Endothelial cell of umbilical vein (primary cell): Measurements from ENCODE around the gene LRRC28. TPM values are rescaled to one million over a fixed set of nuclear protein-coding genes. Genes with fewer than 3 reads are reported as not detected.

ENCODE experiments used
- BruUV-seq: library from RNA; stranded (reverse); fragments of 400-500 nt; replicated peaks from 2 replicates; lab custom pipeline; 2021; lab: Mats Ljungman, UMichigan
- CTCF ChIA-PET: fragments of 300-600, 350-600 bp; sonication (Branson Sonifier 250); formaldehyde crosslinking; loops from one replicate; lab custom pipeline; 2021; ENCODE audit warnings: antibody characterized with exemption, inconsistent platforms; lab: Charles Lee
- POLR2A ChIA-PET: fragments of 300-600, 350-600 bp; sonication (Branson Sonifier 250); formaldehyde crosslinking; loops from one replicate; lab custom pipeline; 2021; ENCODE audit warnings: antibody characterized with exemption, inconsistent platforms; lab: Charles Lee
- DNase-seq: peaks from one replicate; pipeline ENCODE4 v3.0.0-alpha.2; 2011; ENCODE audit warnings: low read depth, low spot score
- FAIRE-seq: peaks from 2 replicates; lab custom pipeline; 2011; peaks lifted over from hg19 to GRCh38; lab: Jason Lieb, UNC
- H2AFZ ChIP-seq: 2 replicates; pipeline ENCODE4 v1.6.0; 2012; ENCODE audit warnings: low read depth, low read length, control low read depth, inconsistent platforms
- H3K27ac ChIP-seq: 2 replicates; pipeline ENCODE4 v1.5.1; 2011; ENCODE audit warnings: low read depth, mild to moderate bottlenecking, control low read depth, low read length, moderate library complexity; ENCODE audit not compliant: insufficient read depth
- H3K27me3 ChIP-seq, 2 experiments: 2 replicates each; pipeline versions ENCODE4 v1.6.0 to v1.6.1; 2011; ENCODE audit warnings: low read length in 2 of 2, mixed read lengths in 1 of 2; ENCODE audit not compliant: control insufficient read depth in 2 of 2, insufficient read depth in 2 of 2
- H3K36me3 ChIP-seq, 2 experiments: 2 replicates in 1 of 2; 3 replicates in 1 of 2; pipeline ENCODE4 v1.5.1; 2011; ENCODE audit warnings: low read length in 2 of 2, mild to moderate bottlenecking in 1 of 2, moderate library complexity in 1 of 2; ENCODE audit not compliant: control insufficient read depth in 2 of 2, insufficient read depth in 2 of 2; ENCODE audit errors: extremely low read depth in 1 of 2
- H3K4me1 ChIP-seq: 3 replicates; pipeline ENCODE4 v1.5.1; 2011; ENCODE audit warnings: mild to moderate bottlenecking, low read length; ENCODE audit not compliant: control insufficient read depth, insufficient read depth; ENCODE audit errors: extremely low read depth
- H3K4me2 ChIP-seq: 2 replicates; pipeline ENCODE4 v1.6.1; 2011; ENCODE audit warnings: low read length, control low read depth, mixed read lengths; ENCODE audit not compliant: insufficient read depth
- H3K4me3 ChIP-seq, 3 experiments: fragments of 200-600 bp in 1 of 3; sonication (generic), shearing (Covaris generic) in 1 of 3; replicated peaks in 1 of 3; 2 replicates each; pipeline ENCODE4 v1.5.1; 2011 to 2016; ENCODE audit warnings: control low read depth in 3 of 3, low read length in 3 of 3, mild to moderate bottlenecking in 2 of 3, inconsistent platforms in 1 of 3, low read depth in 1 of 3, moderate library complexity in 1 of 3; ENCODE audit not compliant: insufficient read depth in 1 of 3
- H3K79me2 ChIP-seq: 2 replicates; pipeline ENCODE4 v1.6.0; 2012; ENCODE audit warnings: low read length, inconsistent platforms; ENCODE audit not compliant: control insufficient read depth, insufficient read depth
- H3K9ac ChIP-seq: replicated peaks from 2 replicates; pipeline ENCODE3; 2011; ENCODE audit warnings: low read length, control low read depth; ENCODE audit not compliant: insufficient read depth; ENCODE audit errors: extremely low read depth
- H3K9me1 ChIP-seq: replicated peaks from 3 replicates; pipeline ENCODE4 v1.6.0; 2011; ENCODE audit warnings: mild to moderate bottlenecking, low read length; ENCODE audit not compliant: control insufficient read depth, insufficient read depth; ENCODE audit errors: extremely low read depth
- H3K9me3 ChIP-seq: replicated peaks from 2 replicates; pipeline ENCODE4 v1.5.1; 2012; ENCODE audit warnings: low read length, inconsistent platforms; ENCODE audit not compliant: control insufficient read depth, insufficient read depth
- H4K20me1 ChIP-seq: replicated peaks from 2 replicates; pipeline ENCODE3; 2011; ENCODE audit warnings: mild to moderate bottlenecking, low read length; ENCODE audit not compliant: control insufficient read depth, insufficient read depth; ENCODE audit errors: extremely low read depth
- CTCF ChIP-seq, 2 donors: IDR thresholded peaks; 1 replicate in 1 of 2; 2 replicates in 1 of 2; pipeline ENCODE4 v1.5.1; 2011; ENCODE audit warnings: low read length in 2 of 2, mild to moderate bottlenecking in 2 of 2, moderate library complexity in 2 of 2, control low read depth in 1 of 2, inconsistent platforms in 1 of 2, low read depth in 1 of 2; ENCODE audit not compliant: insufficient read depth in 1 of 2; ENCODE audit errors: extremely low read depth in 1 of 2
- EZH2 ChIP-seq: IDR thresholded peaks from 2 replicates; pipeline ENCODE4 v1.6.1; 2012; ENCODE audit warnings: borderline replicate concordance, low read depth, mild to moderate bottlenecking, moderate library complexity, low read length, inconsistent platforms; ENCODE audit not compliant: severe bottlenecking
- FOS ChIP-seq: IDR thresholded peaks from 2 replicates; pipeline ENCODE4 v1.6.1; 2011; ENCODE audit warnings: mild to moderate bottlenecking, low read length, moderate library complexity, borderline replicate concordance; ENCODE audit not compliant: insufficient read depth
- GATA2 ChIP-seq: IDR thresholded peaks from 2 replicates; pipeline ENCODE4 v1.7.0; 2011; ENCODE audit warnings: low read depth, mild to moderate bottlenecking, moderate library complexity, mixed read lengths, low read length; ENCODE audit not compliant: insufficient read length, insufficient read depth
- JUN ChIP-seq: IDR thresholded peaks from 2 replicates; pipeline ENCODE4 v1.6.1; 2011; ENCODE audit warnings: borderline replicate concordance, low read depth; ENCODE audit not compliant: insufficient read length, insufficient read depth
- MAX ChIP-seq: IDR thresholded peaks from 2 replicates; pipeline ENCODE4 v1.6.1; 2011; ENCODE audit not compliant: insufficient read depth, insufficient read length
- MYC ChIP-seq: IDR thresholded peaks from one replicate; pipeline ENCODE4 v1.6.1; 2011; ENCODE audit warnings: mild to moderate bottlenecking, low read depth, low read length
- POLR2A ChIP-seq: IDR thresholded peaks from 2 replicates; pipeline ENCODE4 v1.6.1; 2012; ENCODE audit warnings: low read depth, mild to moderate bottlenecking, control low read depth, low read length
- POLR2AphosphoS5 ChIP-seq: IDR thresholded peaks from 2 replicates; pipeline ENCODE4 v1.6.1; 2012; ENCODE audit warnings: low read depth, mild to moderate bottlenecking, control low read depth, low read length, moderate library complexity; ENCODE audit not compliant: insufficient read depth
- dilution Hi-C: fragments of 300-500 bp; cut with MboI; formaldehyde crosslinking; loops from one replicate; pipeline ENCODE4 v1.15.0; 2019; ENCODE audit warnings: low sequenced_read_pairs; ENCODE audit not compliant: extremely low pct_ligation_motif_present
- intact Hi-C: fragments of 100-400 bp; cut with micrococcal nuclease; formaldehyde crosslinking; loops from one replicate; pipeline ENCODE4 v1.10.0; 2022
- polyA plus RNA-seq, 4 experiments: library from polyadenylated mRNA; depleted of rRNA in 3 of 4; stranded (reverse) in 3 of 4; unstranded in 1 of 4; fragments of >200 nt; gene quantifications; 2 replicates each; pipeline versions ENCODE4 v1.2.1 to v1.2.3, GENCODE V29; 2011 to 2012; ENCODE audit warnings: missing spikeins in 1 of 4
- total RNA-seq: library from RNA; stranded (reverse); gene quantifications from 2 replicates; pipeline ENCODE4 v1.2.3, GENCODE V29; 2021

Gene LRRC28
- total and polyA plus RNA-seq, 2 donors (not counting 3 experiments of a cell fraction or from before 2014, with no cell fraction given): 19.6 to 26.7 TPM

DNA sequence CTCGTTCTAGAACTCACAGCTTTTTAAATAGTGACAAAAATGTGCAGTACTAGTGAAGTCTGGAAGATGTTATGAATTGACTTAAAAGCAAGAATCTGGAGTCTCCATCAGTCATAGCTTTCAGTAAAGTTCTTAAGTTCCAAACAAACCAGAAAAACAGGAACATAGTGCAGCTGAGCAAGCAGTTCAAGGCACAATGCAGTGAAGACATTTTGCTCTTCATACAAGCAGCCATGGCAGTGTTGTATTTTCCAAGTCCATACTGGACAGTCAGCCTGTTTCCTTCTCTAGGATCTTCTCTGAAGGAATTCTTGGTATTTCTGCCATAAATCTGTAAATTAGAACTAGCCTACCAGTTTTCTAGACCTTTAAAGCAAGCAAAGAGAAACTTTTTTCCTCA, 90.5 kb downstream of the LRRC28 start:
- Histone ChIP-seq H3K9me3 (no peaks in the 10 kb centered on the region), H3K36me3 (no peaks in the 10 kb centered on the region), H3K4me2 (no peak overlapping the region), H3K79me2 (no peaks in the 10 kb centered on the region), H3K27me3 (no peaks in the 10 kb centered on the region), H3K9ac (no peak overlapping the region), H3K4me1 (peaks cover 14% of the 10 kb centered on the region), H3K9me1 (no peaks in the 10 kb centered on the region), H4K20me1 (no peaks in the 10 kb centered on the region), H2AFZ (no peak overlapping the region), H3K4me3 (no peak overlapping the region), H3K27ac (no peak overlapping the region)
- BruUV-seq: no TSS peak
- ChIA-PET POLR2A (no interaction called here), CTCF (interaction anchor here (6.6 kb wide), 1 partner anchor 362 kb away, joined by 103 read pairs; no protein-coding TSS in a partner anchor)
- intact Hi-C loops (loop anchor here (5.0 to 10.0 kb wide), 5 partner anchors 54 to 416 kb away; partner anchors contain the start of gene SYNM), dilution Hi-C loops (no loop called here)
- TF ChIP-seq MYC: no peak
- no peak for TF ChIP-seq POLR2AphosphoS5
- TF ChIP-seq EZH2: no peak
- TF ChIP-seq FOS: no peak
- TF ChIP-seq GATA2: no peak
- no peak for TF ChIP-seq POLR2A
- TF ChIP-seq JUN: no peak
- TF ChIP-seq MAX: no peak
- TF ChIP-seq CTCF (IDR thresholded peaks at IDR 0.05; ENCODE audit: extremely low read depth in 1 of 2, insufficient read depth in 1 of 2, low read depth in 1 of 2, low read length in 2 of 2): no peak
- no peak for FAIRE-seq
- DNase-seq: no peak
